GM12878 (cell line): Measurements from ENCODE around the gene RCOR1. TPM values are rescaled to one million over a fixed set of nuclear protein-coding genes. Genes with fewer than 3 reads are reported as not detected.

Source experiments
- ATAC-seq: fragments of 200-7000 bp; cut with Tn5 transposase; 3 replicates; pipeline ENCODE4 v1.9.1; 2020; ENCODE audit warnings: mild to moderate bottlenecking, moderate library complexity
- BruUV-seq: library from RNA; stranded (reverse); fragments of 400-500 nt; replicated peaks from 2 replicates; lab custom pipeline; 2021; lab: Mats Ljungman, UMichigan
- CTCF ChIA-PET: fragments of 300-600 bp; sonication (Branson Sonifier 250); formaldehyde crosslinking; extraction: SDS; loops from one replicate; lab custom pipeline; 2021; ENCODE audit warnings: inconsistent platforms; lab: Yijun Ruan, JAX
- POLR2A ChIA-PET: fragments of 350-600 bp; formaldehyde crosslinking; extraction: SDS; loops from one replicate; lab custom pipeline; 2021; ENCODE audit warnings: inconsistent platforms; lab: Charles Lee
- RAD21 ChIA-PET: fragments of 300-600 bp; sonication (Branson Sonifier 250); formaldehyde crosslinking; loops from one replicate; lab custom pipeline; 2023; ENCODE audit warnings: antibody characterized with exemption; ENCODE audit not compliant: unreplicated experiment; lab: Charles Lee
- SMC1A ChIA-PET: fragments of 300-600 bp; sonication (Branson Sonifier 250); formaldehyde crosslinking; loops from one replicate; lab custom pipeline; 2023; ENCODE audit not compliant: unreplicated experiment, uncharacterized antibody; lab: Charles Lee
- DNase-seq: peaks from one replicate; pipeline ENCODE4 v3.0.0-alpha.2; 2011; ENCODE audit warnings: low read depth, low spot score
- FAIRE-seq: peaks from 3 replicates; lab custom pipeline; 2011; peaks lifted over from hg19 to GRCh38; lab: Jason Lieb, UNC
- H2AFZ ChIP-seq: 2 replicates; pipeline ENCODE4 v1.6.0; 2011; ENCODE audit warnings: low read depth, low read length, control low read depth; ENCODE audit not compliant: control insufficient read depth
- H3K27ac ChIP-seq: 2 replicates; pipeline ENCODE4 v1.5.1; 2011; ENCODE audit warnings: control low read depth; ENCODE audit not compliant: control insufficient read depth, insufficient read depth
- H3K27me3 ChIP-seq, 2 experiments: replicated peaks in 1 of 2; 2 replicates each; pipeline versions ENCODE4 v1.6.0 to v1.6.1; 2011; ENCODE audit warnings: low read length in 1 of 2; ENCODE audit not compliant: control insufficient read depth in 2 of 2, insufficient read depth in 2 of 2
- H3K36me3 ChIP-seq, 2 experiments: 2 replicates each; pipeline ENCODE4 v1.5.1; 2011; ENCODE audit warnings: low read length in 1 of 2; ENCODE audit not compliant: control insufficient read depth in 2 of 2, insufficient read depth in 2 of 2
- H3K4me1 ChIP-seq: 2 replicates; pipeline ENCODE4 v1.6.1; 2011; ENCODE audit warnings: mild to moderate bottlenecking, low read length, moderate library complexity, mixed read lengths; ENCODE audit not compliant: control insufficient read depth, insufficient read depth
- H3K4me2 ChIP-seq: 2 replicates; pipeline ENCODE4 v1.6.0; 2011; ENCODE audit warnings: control low read depth; ENCODE audit not compliant: control insufficient read depth, insufficient read depth
- H3K4me3 ChIP-seq: fragments of 200-600 bp; sonication (generic); 2 replicates; pipeline ENCODE4 v1.5.1; 2016
- H3K79me2 ChIP-seq: 2 replicates; pipeline ENCODE4 v1.6.0; 2011; ENCODE audit warnings: low read length; ENCODE audit not compliant: control insufficient read depth, insufficient read depth
- H3K9ac ChIP-seq: 2 replicates; pipeline ENCODE4 v1.8.0; 2011; ENCODE audit warnings: low read length, control low read depth, mixed read lengths; ENCODE audit not compliant: control insufficient read depth, insufficient read depth
- H3K9me3 ChIP-seq: replicated peaks from 3 replicates; pipeline ENCODE4 v1.5.1; 2011; ENCODE audit warnings: mild to moderate bottlenecking, low read length; ENCODE audit not compliant: control insufficient read depth, insufficient read depth
- H4K20me1 ChIP-seq: 2 replicates; pipeline ENCODE4 v1.6.0; 2011; ENCODE audit not compliant: control insufficient read depth, insufficient read depth
- CHD2 ChIP-seq: IDR thresholded peaks from 2 replicates; pipeline ENCODE4 v1.6.1; 2011; ENCODE audit warnings: low read depth, low read length, improper control_type of control experiment, borderline replicate concordance
- GABPA ChIP-seq: IDR thresholded peaks from 2 replicates; pipeline ENCODE4 v1.6.1; 2014; ENCODE audit warnings: antibody characterized with exemption, low read depth, mild to moderate bottlenecking, inconsistent platforms
- GATAD2B ChIP-seq: fragments of 450-650 bp; conservative IDR thresholded peaks from 2 replicates; pipeline ENCODE4 v1.6.1; 2017; ENCODE audit warnings: low read depth, mild to moderate bottlenecking, moderate library complexity
- POU2F2 ChIP-seq: IDR thresholded peaks from 3 replicates; pipeline ENCODE4 v1.6.1; 2011; ENCODE audit warnings: low read depth, mild to moderate bottlenecking, low read length, borderline replicate concordance
- SMAD1 ChIP-seq: fragments of 450-650 bp; IDR thresholded peaks from 2 replicates; pipeline ENCODE4 v1.6.1; 2018; ENCODE audit warnings: mild to moderate bottlenecking, low read depth; ENCODE audit not compliant: partially characterized antibody
- SUPT20H ChIP-seq: IDR thresholded peaks from 2 replicates; pipeline ENCODE4 v1.6.1; 2011; ENCODE audit warnings: low read depth, mild to moderate bottlenecking, low read length, moderate library complexity, borderline replicate concordance; ENCODE audit not compliant: control insufficient read depth
- WGBS: methylation state at CpG from one replicate; pipeline ENCODE4 v1.1.6; 2016; ENCODE audit warnings: low lambda C conversion rate; ENCODE audit not compliant: insufficient replicate concordance, insufficient coverage; ENCODE audit errors: missing lambda C conversion rate; 5-methylcytosine and 5-hydroxymethylcytosine counted together
- in situ Hi-C: fragments of 300-500 bp; cut with MboI; formaldehyde crosslinking; loops from 9 replicates; pipeline ENCODE4 v1.14.3; 2018; ENCODE audit warnings: mixed read lengths
- intact Hi-C: fragments of 100-400 bp; cut with micrococcal nuclease; formaldehyde crosslinking; loops from one replicate; pipeline ENCODE4 v1.14.2; 2022; ENCODE audit not compliant: unreplicated experiment
- polyA plus RNA-seq, 11 experiments: library from polyadenylated mRNA; depleted of rRNA in 4 of 11; unstranded in 6 of 11; stranded (reverse) in 5 of 11; fragments of >200 nt; fragmentation: Nextera tagmentation in 4 of 11; fragmentation: Illumina TruSeq in 1 of 11; extraction: Ambion mirVana in 4 of 11; extraction: Trizol in 1 of 11; gene quantifications; 1 replicate in 1 of 11; 2 replicates in 10 of 11; pipeline versions ENCODE4 v1.2.1 to v1.2.3, GENCODE V29; 2011 to 2016; ENCODE audit warnings: inconsistent platforms in 2 of 11, missing spikeins in 2 of 11, low read depth in 1 of 11
- total RNA-seq, 4 experiments: library from RNA; depleted of rRNA in 3 of 4; stranded (reverse); fragments of >200 nt in 3 of 4; fragmentation: Illumina TruSeq in 1 of 4; extraction: Trizol in 1 of 4; gene quantifications; 2 replicates each; pipeline versions ENCODE4 v1.2.1 to v1.2.3, GENCODE V29; 2013 to 2021
- TF ChIP-seq, protein P1 (sequence below): fragments of 450-650 bp; IDR thresholded peaks from 2 replicates; pipeline ENCODE4 v1.6.1; 2017; ENCODE audit warnings: borderline replicate concordance
- TF ChIP-seq, protein P2 (sequence below): IDR thresholded peaks from 2 replicates; pipeline ENCODE4 v1.6.1; 2011; ENCODE audit warnings: low read depth, low read length, improper control_type of control experiment, borderline replicate concordance
- TF ChIP-seq, protein P3 (sequence below): fragments of 450-650 bp; IDR thresholded peaks from 2 replicates; pipeline ENCODE4 v1.6.1; 2017; ENCODE audit warnings: mild to moderate bottlenecking, low read depth, inconsistent platforms; ENCODE audit not compliant: poor library complexity, severe bottlenecking
- TF ChIP-seq, protein P4 (sequence below): IDR thresholded peaks from 2 replicates; pipeline ENCODE4 v1.6.1; 2011; ENCODE audit warnings: mild to moderate bottlenecking, low read depth, low read length, moderate library complexity; ENCODE audit not compliant: insufficient replicate concordance
- TF ChIP-seq, protein P5 (sequence below): fragments of 450-650 bp; formaldehyde crosslinking; IDR thresholded peaks from 2 replicates; pipeline ENCODE4 v1.4.0; 2020; ENCODE audit warnings: mild to moderate bottlenecking, moderate library complexity

RCOR1 gene
- total and polyA plus RNA-seq, 10 of the 15 experiments (the other 5 are each of a cell fraction or from before 2014, with no cell fraction given) = 1.6 to 12.2 (median 4.4) TPM

DNA sequence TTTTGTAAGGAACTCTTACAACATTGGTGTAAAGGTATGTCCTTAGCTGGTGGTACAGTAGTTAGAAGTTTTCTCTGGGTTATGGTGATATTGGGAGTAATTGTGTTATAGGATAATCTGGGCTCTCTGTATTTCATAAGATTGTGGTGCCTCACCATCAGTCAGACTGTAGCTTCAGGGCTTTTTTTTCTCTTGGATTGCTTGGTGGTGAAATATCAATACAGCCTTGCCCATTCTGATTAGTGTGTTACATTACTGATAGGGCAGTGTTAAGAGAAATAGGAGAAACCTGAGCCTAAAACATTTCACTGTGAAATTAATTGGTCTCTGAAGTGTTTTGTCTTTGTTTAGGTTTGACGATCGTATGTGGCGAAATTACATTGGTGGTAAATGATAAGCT, 71.0 kb downstream of the RCOR1 start:
- Histone ChIP-seq H3K27me3 (no peaks in the 10 kb centered on the region), H3K9me3 (no peaks in the 10 kb centered on the region), H3K4me2 (no peak overlapping the region), H3K79me2 (peaks cover 5% of the 10 kb centered on the region), H3K36me3 (no peaks in the 10 kb centered on the region), H3K4me1 (no peaks in the 10 kb centered on the region), H3K9ac (no peak overlapping the region), H4K20me1 (no peaks in the 10 kb centered on the region), H3K27ac (no peak overlapping the region), H3K4me3 (no peak overlapping the region), H2AFZ (no peak overlapping the region)
- ATAC-seq = no peak
- FAIRE-seq = no peak
- RAD21 ChIA-PET = interaction anchor here (1.5 kb wide), 1 partner anchor 14 kb away, joined by 3 read pairs; no protein-coding TSS in a partner anchor
- WGBS = 100% methylated on average over 3 of the region's 3 CpGs
- TF ChIP-seq, protein P1, sequence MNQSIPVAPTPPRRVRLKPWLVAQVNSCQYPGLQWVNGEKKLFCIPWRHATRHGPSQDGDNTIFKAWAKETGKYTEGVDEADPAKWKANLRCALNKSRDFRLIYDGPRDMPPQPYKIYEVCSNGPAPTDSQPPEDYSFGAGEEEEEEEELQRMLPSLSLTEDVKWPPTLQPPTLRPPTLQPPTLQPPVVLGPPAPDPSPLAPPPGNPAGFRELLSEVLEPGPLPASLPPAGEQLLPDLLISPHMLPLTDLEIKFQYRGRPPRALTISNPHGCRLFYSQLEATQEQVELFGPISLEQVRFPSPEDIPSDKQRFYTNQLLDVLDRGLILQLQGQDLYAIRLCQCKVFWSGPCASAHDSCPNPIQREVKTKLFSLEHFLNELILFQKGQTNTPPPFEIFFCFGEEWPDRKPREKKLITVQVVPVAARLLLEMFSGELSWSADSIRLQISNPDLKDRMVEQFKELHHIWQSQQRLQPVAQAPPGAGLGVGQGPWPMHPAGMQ = no peak
- no peak for TF ChIP-seq POU2F2
- TF ChIP-seq SMAD1 = no peak
- TF ChIP-seq GABPA = no peak
- TF ChIP-seq SUPT20H = no peak
- TF ChIP-seq CHD2 = no peak
- TF ChIP-seq, protein P2, sequence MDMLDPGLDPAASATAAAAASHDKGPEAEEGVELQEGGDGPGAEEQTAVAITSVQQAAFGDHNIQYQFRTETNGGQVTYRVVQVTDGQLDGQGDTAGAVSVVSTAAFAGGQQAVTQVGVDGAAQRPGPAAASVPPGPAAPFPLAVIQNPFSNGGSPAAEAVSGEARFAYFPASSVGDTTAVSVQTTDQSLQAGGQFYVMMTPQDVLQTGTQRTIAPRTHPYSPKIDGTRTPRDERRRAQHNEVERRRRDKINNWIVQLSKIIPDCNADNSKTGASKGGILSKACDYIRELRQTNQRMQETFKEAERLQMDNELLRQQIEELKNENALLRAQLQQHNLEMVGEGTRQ = no peak
- TF ChIP-seq, protein P3, sequence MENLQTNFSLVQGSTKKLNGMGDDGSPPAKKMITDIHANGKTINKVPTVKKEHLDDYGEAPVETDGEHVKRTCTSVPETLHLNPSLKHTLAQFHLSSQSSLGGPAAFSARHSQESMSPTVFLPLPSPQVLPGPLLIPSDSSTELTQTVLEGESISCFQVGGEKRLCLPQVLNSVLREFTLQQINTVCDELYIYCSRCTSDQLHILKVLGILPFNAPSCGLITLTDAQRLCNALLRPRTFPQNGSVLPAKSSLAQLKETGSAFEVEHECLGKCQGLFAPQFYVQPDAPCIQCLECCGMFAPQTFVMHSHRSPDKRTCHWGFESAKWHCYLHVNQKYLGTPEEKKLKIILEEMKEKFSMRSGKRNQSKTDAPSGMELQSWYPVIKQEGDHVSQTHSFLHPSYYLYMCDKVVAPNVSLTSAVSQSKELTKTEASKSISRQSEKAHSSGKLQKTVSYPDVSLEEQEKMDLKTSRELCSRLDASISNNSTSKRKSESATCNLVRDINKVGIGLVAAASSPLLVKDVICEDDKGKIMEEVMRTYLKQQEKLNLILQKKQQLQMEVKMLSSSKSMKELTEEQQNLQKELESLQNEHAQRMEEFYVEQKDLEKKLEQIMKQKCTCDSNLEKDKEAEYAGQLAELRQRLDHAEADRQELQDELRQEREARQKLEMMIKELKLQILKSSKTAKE = no peak
- no peak for TF ChIP-seq GATAD2B
- TF ChIP-seq, protein P4, sequence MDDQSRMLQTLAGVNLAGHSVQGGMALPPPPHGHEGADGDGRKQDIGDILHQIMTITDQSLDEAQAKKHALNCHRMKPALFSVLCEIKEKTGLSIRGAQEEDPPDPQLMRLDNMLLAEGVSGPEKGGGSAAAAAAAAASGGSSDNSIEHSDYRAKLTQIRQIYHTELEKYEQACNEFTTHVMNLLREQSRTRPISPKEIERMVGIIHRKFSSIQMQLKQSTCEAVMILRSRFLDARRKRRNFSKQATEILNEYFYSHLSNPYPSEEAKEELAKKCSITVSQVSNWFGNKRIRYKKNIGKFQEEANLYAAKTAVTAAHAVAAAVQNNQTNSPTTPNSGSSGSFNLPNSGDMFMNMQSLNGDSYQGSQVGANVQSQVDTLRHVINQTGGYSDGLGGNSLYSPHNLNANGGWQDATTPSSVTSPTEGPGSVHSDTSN = no peak
- TF ChIP-seq, protein P5, sequence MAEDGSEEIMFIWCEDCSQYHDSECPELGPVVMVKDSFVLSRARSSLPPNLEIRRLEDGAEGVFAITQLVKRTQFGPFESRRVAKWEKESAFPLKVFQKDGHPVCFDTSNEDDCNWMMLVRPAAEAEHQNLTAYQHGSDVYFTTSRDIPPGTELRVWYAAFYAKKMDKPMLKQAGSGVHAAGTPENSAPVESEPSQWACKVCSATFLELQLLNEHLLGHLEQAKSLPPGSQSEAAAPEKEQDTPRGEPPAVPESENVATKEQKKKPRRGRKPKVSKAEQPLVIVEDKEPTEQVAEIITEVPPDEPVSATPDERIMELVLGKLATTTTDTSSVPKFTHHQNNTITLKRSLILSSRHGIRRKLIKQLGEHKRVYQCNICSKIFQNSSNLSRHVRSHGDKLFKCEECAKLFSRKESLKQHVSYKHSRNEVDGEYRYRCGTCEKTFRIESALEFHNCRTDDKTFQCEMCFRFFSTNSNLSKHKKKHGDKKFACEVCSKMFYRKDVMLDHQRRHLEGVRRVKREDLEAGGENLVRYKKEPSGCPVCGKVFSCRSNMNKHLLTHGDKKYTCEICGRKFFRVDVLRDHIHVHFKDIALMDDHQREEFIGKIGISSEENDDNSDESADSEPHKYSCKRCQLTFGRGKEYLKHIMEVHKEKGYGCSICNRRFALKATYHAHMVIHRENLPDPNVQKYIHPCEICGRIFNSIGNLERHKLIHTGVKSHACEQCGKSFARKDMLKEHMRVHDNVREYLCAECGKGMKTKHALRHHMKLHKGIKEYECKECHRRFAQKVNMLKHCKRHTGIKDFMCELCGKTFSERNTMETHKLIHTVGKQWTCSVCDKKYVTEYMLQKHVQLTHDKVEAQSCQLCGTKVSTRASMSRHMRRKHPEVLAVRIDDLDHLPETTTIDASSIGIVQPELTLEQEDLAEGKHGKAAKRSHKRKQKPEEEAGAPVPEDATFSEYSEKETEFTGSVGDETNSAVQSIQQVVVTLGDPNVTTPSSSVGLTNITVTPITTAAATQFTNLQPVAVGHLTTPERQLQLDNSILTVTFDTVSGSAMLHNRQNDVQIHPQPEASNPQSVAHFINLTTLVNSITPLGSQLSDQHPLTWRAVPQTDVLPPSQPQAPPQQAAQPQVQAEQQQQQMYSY (CRISPR knock-in tag) = no peak
- in situ Hi-C loops (no loop called here), intact Hi-C loops (no loop called here)
- CTCF ChIA-PET = interaction anchor here (1.1 to 2.4 kb wide), 2 partner anchors 26 to 69 kb away, joined by 3 to 8 read pairs; no protein-coding TSS in a partner anchor
- SMC1A ChIA-PET = interaction anchor here (0.6 to 1.7 kb wide), 6 partner anchors 12 to 126 kb away, joined by 3 to 5 read pairs (median 4); no protein-coding TSS in a partner anchor
- POLR2A ChIA-PET = interaction anchor here (0.5 to 1.4 kb wide), 2 partner anchors 9 to 65 kb away, joined by 3 to 4 read pairs; no protein-coding TSS in a partner anchor
- BruUV-seq = no TSS peak
- DNase-seq = no peak
